Measurements from ENCODE around the gene NR2F2.

Gene NR2F2

DNA sequence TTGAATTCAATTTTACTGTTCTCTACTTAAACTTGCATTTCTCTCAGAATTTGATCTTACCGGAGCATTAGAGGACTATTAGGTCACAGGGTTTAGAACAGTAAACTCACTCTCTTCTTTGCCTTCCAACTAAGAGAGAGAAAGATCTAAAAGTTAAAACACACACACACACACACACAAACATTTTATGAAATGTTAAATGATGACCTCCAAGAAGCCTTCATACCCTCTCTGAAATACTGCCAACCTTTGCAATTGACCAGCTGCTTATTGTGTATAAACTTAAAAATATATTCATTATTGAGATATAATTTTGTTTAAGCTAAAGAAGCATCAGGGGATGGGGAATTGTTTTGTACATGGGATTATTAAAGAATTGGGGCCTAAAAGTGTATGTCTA is 15.5 kb upstream of the NR2F2 start:
- DNase-seq (ENCODE audit: low read depth): no peak
- H3K4me3 ChIP-seq (replicated peaks; ENCODE audit: low read depth, low read length): no peak overlapping the region
- TF ChIP-seq, protein P1, sequence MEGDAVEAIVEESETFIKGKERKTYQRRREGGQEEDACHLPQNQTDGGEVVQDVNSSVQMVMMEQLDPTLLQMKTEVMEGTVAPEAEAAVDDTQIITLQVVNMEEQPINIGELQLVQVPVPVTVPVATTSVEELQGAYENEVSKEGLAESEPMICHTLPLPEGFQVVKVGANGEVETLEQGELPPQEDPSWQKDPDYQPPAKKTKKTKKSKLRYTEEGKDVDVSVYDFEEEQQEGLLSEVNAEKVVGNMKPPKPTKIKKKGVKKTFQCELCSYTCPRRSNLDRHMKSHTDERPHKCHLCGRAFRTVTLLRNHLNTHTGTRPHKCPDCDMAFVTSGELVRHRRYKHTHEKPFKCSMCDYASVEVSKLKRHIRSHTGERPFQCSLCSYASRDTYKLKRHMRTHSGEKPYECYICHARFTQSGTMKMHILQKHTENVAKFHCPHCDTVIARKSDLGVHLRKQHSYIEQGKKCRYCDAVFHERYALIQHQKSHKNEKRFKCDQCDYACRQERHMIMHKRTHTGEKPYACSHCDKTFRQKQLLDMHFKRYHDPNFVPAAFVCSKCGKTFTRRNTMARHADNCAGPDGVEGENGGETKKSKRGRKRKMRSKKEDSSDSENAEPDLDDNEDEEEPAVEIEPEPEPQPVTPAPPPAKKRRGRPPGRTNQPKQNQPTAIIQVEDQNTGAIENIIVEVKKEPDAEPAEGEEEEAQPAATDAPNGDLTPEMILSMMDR (IDR thresholded peaks at IDR 0.05; ENCODE audit: low read length, missing control alignments): no peak

DNA sequence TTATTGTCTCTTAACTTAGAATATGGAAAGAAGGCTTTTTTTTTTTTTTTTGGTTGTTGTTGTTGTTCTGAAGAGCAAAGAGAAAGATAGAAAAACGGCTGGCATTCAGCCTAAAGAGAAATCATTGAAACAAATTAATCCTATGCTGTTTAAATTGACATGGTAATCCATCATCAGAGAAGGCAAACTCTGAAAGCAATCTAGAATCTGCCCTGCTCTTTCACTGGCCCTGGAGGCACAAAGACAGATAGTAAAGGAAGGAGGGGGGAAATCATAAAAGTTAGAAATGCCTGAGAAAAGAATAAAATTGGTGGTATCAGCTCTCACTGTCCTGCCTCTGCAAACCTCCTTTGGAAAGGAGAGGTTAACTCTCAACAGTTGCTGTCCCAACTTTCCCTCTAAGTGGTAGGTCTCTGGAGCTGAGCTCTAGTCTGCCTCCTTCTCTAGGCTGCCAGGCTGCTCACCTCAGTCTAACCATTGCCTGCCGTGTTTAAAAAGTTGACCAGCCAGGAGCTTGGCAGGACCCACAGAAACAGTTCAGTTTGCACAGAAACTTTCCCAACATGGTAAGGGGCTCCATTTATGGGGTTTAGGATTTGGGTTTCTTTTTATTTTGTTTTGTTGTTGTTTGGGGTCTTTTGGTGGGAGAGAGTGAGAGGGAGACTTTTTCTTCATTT is 13.4 kb upstream of the NR2F2 start:
- no peak overlapping the region for H3K4me3 ChIP-seq (replicated peaks; ENCODE audit: low read depth, low read length)

DNA sequence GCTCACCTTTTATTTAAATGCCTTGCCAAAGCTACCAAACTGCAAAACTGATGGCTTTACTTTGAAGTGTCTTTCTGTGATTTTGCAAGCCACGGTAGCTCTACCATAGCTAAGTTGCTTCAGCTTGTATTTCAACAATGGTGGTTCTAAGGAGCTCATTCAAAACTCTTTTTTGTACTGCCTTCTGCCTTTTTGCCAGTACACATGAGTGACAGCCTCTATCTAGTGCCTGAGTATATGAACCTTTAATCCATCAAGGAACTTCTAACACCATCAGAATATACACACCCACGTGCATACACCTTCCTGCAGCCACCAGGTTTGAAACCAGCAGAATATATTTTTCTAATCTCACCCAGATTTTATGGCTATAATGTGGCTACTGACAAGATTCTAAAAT is 10.4 kb upstream of the NR2F2 start:
- TF ChIP-seq, protein P1 (IDR thresholded peaks at IDR 0.05; ENCODE audit: low read length, missing control alignments): no peak
- H3K4me3 ChIP-seq (replicated peaks; ENCODE audit: low read depth, low read length): no peak overlapping the region
- no peak for DNase-seq (ENCODE audit: low read depth)

More for the DNA sequence above, 13.4 kb upstream of the NR2F2 start:
- TF ChIP-seq, protein P1 (IDR thresholded peaks at IDR 0.05; ENCODE audit: low read length, missing control alignments): no peak
- DNase-seq (ENCODE audit: low read depth): no peak

DNA sequence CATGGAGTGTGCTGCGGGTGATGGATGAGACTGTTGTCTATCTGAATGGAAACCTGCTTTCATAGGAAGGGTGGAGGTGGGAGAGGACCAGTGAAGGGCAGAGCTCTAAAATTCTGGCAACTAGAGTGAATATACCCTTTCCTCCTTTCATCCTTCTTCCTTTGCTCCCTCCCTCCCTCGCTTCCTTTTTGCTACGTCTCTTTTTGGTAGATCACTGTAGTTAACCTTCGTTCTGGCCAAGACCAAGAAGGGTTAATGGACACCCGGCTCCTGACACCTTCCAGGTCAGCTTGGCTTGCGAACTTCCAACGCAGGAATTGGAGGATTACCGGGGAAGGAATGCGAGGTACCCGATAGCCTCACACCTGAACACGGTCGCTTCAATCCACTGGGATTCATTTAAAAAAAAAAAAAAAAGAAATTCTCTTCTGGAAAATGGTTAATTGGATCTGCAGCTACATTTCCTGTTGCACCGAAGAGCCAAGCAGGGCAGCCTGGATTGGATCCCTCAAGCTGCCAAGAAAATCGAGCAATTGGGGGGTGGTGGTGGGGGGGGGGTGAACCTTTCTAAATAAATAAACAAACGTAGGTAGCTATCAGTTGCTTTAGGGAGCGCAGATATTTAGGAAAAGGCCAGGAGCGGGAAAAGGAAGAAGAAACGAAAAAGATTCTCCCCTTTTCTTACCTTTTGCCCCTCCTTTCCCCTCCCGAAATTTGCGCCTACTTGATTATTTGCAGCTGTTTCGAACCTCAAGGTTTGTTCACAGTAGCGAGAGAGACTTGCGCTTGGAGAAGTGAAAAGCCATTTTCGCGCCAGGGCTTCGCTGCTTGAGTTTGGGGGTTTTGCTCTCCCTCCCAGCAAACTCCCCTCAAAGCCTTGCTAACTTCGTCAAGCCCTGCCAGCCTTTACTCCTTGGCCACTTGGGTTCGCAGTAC is 9.5 kb upstream of the NR2F2 start:
- peak overlapping the region; percentile 43 for H3K4me3 ChIP-seq (replicated peaks; ENCODE audit: low read depth, low read length)
- TF ChIP-seq, protein P1 (IDR thresholded peaks at IDR 0.05; ENCODE audit: low read length, missing control alignments): no peak
- DNase-seq (ENCODE audit: low read depth): peak; percentile 9

DNA sequence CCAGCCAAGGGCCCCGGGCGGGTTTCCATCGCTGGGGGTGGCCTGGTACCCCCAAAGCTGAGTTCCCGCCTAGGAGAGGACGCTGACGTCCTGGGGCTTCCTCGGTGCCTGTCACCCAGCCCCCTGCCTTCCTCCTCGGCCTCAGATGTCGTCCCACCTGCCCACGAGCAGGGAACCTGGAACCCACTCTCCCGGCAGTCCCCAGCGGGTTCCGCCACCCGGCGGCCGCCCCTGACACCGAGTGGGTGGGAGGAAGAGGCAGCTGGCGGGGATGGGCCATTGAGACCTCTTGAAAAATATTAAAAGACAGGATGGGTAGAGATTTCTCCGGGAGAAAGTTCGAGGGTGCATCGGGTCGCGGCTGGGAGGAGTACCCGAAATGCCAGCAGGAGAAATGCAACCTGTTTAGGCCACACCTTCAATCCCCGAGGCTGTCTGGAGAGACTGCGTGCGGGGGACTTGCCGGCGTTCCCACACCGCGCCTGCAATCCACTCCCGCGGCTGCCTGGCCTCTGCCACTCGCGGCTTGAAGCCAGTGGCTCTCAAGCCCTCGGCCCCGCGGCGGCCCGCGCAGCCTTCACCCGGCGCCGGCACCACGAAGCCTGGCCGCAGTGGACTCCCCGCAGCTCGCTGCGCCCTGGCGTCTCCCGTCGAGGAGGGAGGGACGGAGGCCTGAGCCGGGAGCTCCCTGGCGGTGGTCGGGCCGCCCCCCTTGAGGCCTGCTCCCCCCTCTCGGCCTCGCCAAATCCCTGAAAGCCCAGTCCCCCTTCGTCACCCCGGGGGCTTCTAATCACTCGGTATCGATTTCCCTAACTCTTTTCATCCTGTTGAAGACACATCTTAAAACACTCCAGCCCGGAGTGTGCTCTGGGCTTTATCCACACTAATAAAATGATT is 8.6 kb upstream of the NR2F2 start:
- TF ChIP-seq, protein P1 (IDR thresholded peaks at IDR 0.05; ENCODE audit: low read length, missing control alignments): no peak
- peak; percentile 32 for DNase-seq (ENCODE audit: low read depth)
- peak overlapping the region; percentile 43 for H3K4me3 ChIP-seq (replicated peaks; ENCODE audit: low read depth, low read length)

DNA sequence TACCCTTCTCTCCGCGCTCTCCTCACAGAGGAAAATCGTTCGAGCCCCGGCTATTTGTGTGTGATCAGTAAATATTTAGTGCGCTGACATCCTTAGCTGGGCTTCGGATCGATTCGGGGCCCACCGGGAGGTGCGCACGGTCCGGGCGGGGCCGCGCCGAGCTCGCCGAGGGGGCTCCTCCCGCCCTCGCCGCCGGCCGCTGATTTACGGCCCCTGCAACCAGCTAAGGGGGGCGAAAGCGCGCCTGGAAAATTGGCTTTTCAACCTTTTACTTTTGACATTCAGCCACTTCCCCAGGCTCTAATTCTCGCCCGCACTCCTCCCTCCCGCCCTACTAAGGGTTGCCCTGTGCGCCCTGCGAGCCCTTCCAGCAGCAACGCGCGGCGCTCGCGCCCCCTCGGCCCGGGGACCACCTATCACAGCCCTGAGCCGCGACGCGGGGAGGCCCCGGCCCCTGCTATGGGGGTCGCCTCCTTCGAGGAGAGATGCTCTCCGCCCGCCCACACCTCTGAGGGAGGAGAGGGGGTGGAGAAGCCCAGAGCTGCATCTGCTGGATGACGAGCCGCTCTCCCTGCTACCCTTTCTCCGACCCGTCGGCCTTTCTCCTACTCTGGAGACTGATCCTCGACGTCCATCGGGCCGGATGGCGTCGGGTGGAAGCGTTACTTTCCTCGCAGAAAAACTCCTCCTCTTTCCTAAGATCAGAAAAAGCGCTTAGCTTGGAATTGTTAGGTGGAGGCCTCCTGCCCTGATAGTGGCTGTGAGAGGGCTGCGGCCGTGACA is 7.8 kb upstream of the NR2F2 start:
- TF ChIP-seq, protein P1 (IDR thresholded peaks at IDR 0.05; ENCODE audit: low read length, missing control alignments): no peak
- H3K4me3 ChIP-seq (replicated peaks; ENCODE audit: low read depth, low read length): peak overlapping the region; percentile 8
- peak; percentile 10 for DNase-seq (ENCODE audit: low read depth)
